Measurements from ENCODE around the gene CD1B. TPM values are rescaled to one million over a fixed set of nuclear protein-coding genes. Genes with fewer than 3 reads are reported as not detected.
"Not testable (repeated sequence)": the region's sequence is repeated elsewhere in the genome, so short reads cannot be mapped to it uniquely, and the experiment has no call there.

Gene CD1B
- total and polyA plus RNA-seq, 2 experiments from 2014 or later = not detected

GRCh38 chr1:158374860-158375259 lies 43.5 kb upstream of the CD1B start:
- Histone ChIP-seq H3K9me2 (ENCODE audit: insufficient read depth) (no peaks in the 10 kb centered on the region), H3K36me3 (ENCODE audit: insufficient read depth) (no peaks in the 10 kb centered on the region), H3K27ac (ENCODE audit: low read depth) (no peak overlapping the region), H2AFZ (no peak overlapping the region), H3K4me1 (ENCODE audit: insufficient read depth) (no peaks in the 10 kb centered on the region), H3F3A (replicated peaks; ENCODE audit: low read depth) (no peaks in the 10 kb centered on the region), H3K27me3 (ENCODE audit: insufficient read depth) (no peaks in the 10 kb centered on the region), H3K4me2 (no peak overlapping the region), H3K79me2 (replicated peaks; ENCODE audit: insufficient read depth) (no peaks in the 10 kb centered on the region), H4K20me1 (replicated peaks; ENCODE audit: insufficient read depth) (no peaks in the 10 kb centered on the region), H3K4me3 (no peak overlapping the region)
- ATAC-seq (no peak), DNase-seq (ENCODE audit: low spot score) (no peak)
- H3K9me3 Mint-ChIP-seq = no peaks in the 10 kb centered on the region
- no peak overlapping the region for H3K27ac Mint-ChIP-seq
- no peak overlapping the region for H3K4me3 Mint-ChIP-seq
- TF ChIP-seq CREB1 (CRISPR knock-in tag; IDR thresholded peaks at IDR 0.05; ENCODE audit: low read depth) (no peak), CTCF (conservative IDR thresholded peaks at IDR 0.05; ENCODE audit: low read depth in 2 of 2) (no peak), ETS1 (IDR thresholded peaks at IDR 0.05) (no peak), REST (IDR thresholded peaks at IDR 0.05; ENCODE audit: unreplicated experiment) (no peak), NANOG (IDR thresholded peaks at IDR 0.05; ENCODE audit: borderline replicate concordance) (no peak), ZNF331 (CRISPR knock-in tag; IDR thresholded peaks at IDR 0.05; ENCODE audit: low read depth) (no peak), ZNF114 (CRISPR knock-in tag; IDR thresholded peaks at IDR 0.05) (no peak), JUNB (IDR thresholded peaks at IDR 0.05; ENCODE audit: unreplicated experiment) (no peak), EZH2 (IDR thresholded peaks at IDR 0.05; ENCODE audit: low read depth, unreplicated experiment) (no peak)
- peaks cover 3% of the 10 kb centered on the region for H3K27me3 Mint-ChIP-seq (ENCODE audit: insufficient read depth, low read depth, poor library complexity)
- no peaks in the 10 kb centered on the region for H3K36me3 Mint-ChIP-seq (ENCODE audit: low read depth)
- H3K4me1 Mint-ChIP-seq = no peaks in the 10 kb centered on the region

- H3K9me3 Mint-ChIP-seq = not testable (repeated sequence)
These were observed 42.8 kb upstream of the CD1B start for GRCh38 chr1:158374101-158374500.

More at GRCh38 chr1:158374101-158374500, 42.8 kb upstream of the CD1B start:
- not testable (repeated sequence) for H3F3A ChIP-seq (replicated peaks; ENCODE audit: low read depth); H4K20me1 ChIP-seq (replicated peaks; ENCODE audit: insufficient read depth); H3K36me3 ChIP-seq (ENCODE audit: insufficient read depth); H3K4me1 Mint-ChIP-seq; ATAC-seq; H3K9me2 ChIP-seq (ENCODE audit: insufficient read depth); DNase-seq (ENCODE audit: low spot score); H3K27me3 ChIP-seq (ENCODE audit: insufficient read depth); H3K4me2 ChIP-seq; H3K27ac ChIP-seq (ENCODE audit: low read depth); H3K27ac Mint-ChIP-seq; H3K79me2 ChIP-seq (replicated peaks; ENCODE audit: insufficient read depth); H3K4me3 ChIP-seq; H3K36me3 Mint-ChIP-seq (ENCODE audit: low read depth); H3K4me1 ChIP-seq (ENCODE audit: insufficient read depth); H3K4me3 Mint-ChIP-seq; H3K27me3 Mint-ChIP-seq (ENCODE audit: insufficient read depth, low read depth, poor library complexity); H2AFZ ChIP-seq

Data from GM23338 (cell line).